ENCODE results near the gene NAA10.
A peak's percentile ranks its signal among the peaks of the same experiment; 100 is the strongest.

NAA10 gene

GRCh38 chrX:153886915-153887314 lies 47.9 kb downstream of the NAA10 start:
- Histone ChIP-seq H3K4me3 (ENCODE audit: low read length in 2 of 2) (no peak overlapping the region), H3K9ac (ENCODE audit: low read depth, low read length, poor library complexity) (no peak overlapping the region), H4K8ac (ENCODE audit: low read depth, low read length) (no peak overlapping the region), H2AK5ac (ENCODE audit: low read depth, low read length) (no peak overlapping the region), H2BK12ac (ENCODE audit: low read length) (no peak overlapping the region), H3K36me3 (replicated peaks in 1 of 2; ENCODE audit: control insufficient read depth in 2 of 2, insufficient read depth in 2 of 2, low read length in 2 of 2) (no peaks in the 10 kb centered on the region), H4K91ac (ENCODE audit: low read depth, low read length, poor library complexity) (no peak overlapping the region), H3K27me3 (ENCODE audit: control insufficient read depth in 3 of 3, insufficient read depth in 3 of 3, low read depth in 1 of 3, low read length in 3 of 3) (peaks cover 0 to 50% (median 25%) of the 10 kb centered on the region in 3 experiments), H2BK120ac (ENCODE audit: low read depth, low read length) (no peak overlapping the region), H2AFZ (ENCODE audit: low read length) (peak overlapping the region; percentile 62), H3K4me2 (ENCODE audit: insufficient read depth, low read length, poor library complexity, severe bottlenecking) (peak overlapping the region; percentile 49), H3K4me1 (ENCODE audit: control insufficient read depth in 2 of 2, insufficient read depth in 1 of 2, low read depth in 1 of 2, low read length in 2 of 2) (peaks cover 12 to 35% of the 10 kb centered on the region in 2 donors), H3K14ac (ENCODE audit: low read length) (no peak overlapping the region), H3K79me1 (ENCODE audit: low read depth, low read length) (no peaks in the 10 kb centered on the region), H3K4ac (ENCODE audit: low read length) (no peak overlapping the region), H3K18ac (ENCODE audit: low read length) (no peak overlapping the region), H3K27ac (replicated peaks; ENCODE audit: low read length) (no peak overlapping the region), H2BK5ac (ENCODE audit: low read length) (no peak overlapping the region), H2BK15ac (ENCODE audit: low read length) (no peak overlapping the region), H3K9me3 (replicated peaks in 1 of 2; ENCODE audit: control insufficient read depth in 2 of 2, insufficient read depth in 1 of 2, low read depth in 1 of 2, low read length in 2 of 2) (no peaks in the 10 kb centered on the region), H3K23ac (ENCODE audit: low read depth, low read length, poor library complexity) (no peak overlapping the region)
- no CpG with 5 or more reads among the region's 13 CpGs for WGBS, 2 donors (ENCODE audit: extremely low coverage in 2 of 2, insufficient read length in 2 of 2, insufficient replicate concordance in 1 of 2)
- DNase-seq (ENCODE audit: low spot score): no peak

GRCh38 chrX:153885968-153886903 lies 48.6 kb downstream of the NAA10 start, which contains the start of gene L1CAM:
L1CAM (minus strand) TSS chrX:153886173; CDS start chrX:153875836, 10,337 bp downstream.
- Histone ChIP-seq H2AFZ (ENCODE audit: low read length) (peak within 1 kb of the TSS; percentile 62), H3K27me3 (ENCODE audit: control insufficient read depth in 3 of 3, insufficient read depth in 3 of 3, low read depth in 1 of 3, low read length in 3 of 3) (peaks cover 0 to 50% (median 25%) of the 10 kb centered on the region in 3 experiments), H2BK15ac (ENCODE audit: low read length) (no peak within 1 kb of the TSS), H3K4me3 (ENCODE audit: low read length in 2 of 2) (peak within 1 kb of the TSS; percentile 53 to 70), H3K18ac (ENCODE audit: low read length) (peak within 1 kb of the TSS; percentile 64), H3K4me1 (ENCODE audit: control insufficient read depth in 2 of 2, insufficient read depth in 1 of 2, low read depth in 1 of 2, low read length in 2 of 2) (peaks cover 15 to 41% of the 10 kb centered on the region in 2 donors), H4K91ac (ENCODE audit: low read depth, low read length, poor library complexity) (no peak within 1 kb of the TSS), H2BK5ac (ENCODE audit: low read length) (no peak within 1 kb of the TSS), H3K79me1 (ENCODE audit: low read depth, low read length) (no peaks in the 10 kb centered on the region), H3K9me3 (replicated peaks in 1 of 2; ENCODE audit: control insufficient read depth in 2 of 2, insufficient read depth in 1 of 2, low read depth in 1 of 2, low read length in 2 of 2) (no peaks in the 10 kb centered on the region), H3K36me3 (replicated peaks in 1 of 2; ENCODE audit: control insufficient read depth in 2 of 2, insufficient read depth in 2 of 2, low read length in 2 of 2) (no peaks in the 10 kb centered on the region), H3K9ac (ENCODE audit: low read depth, low read length, poor library complexity) (peak within 1 kb of the TSS; percentile 21), H3K14ac (ENCODE audit: low read length) (no peak within 1 kb of the TSS), H2BK120ac (ENCODE audit: low read depth, low read length) (no peak within 1 kb of the TSS), H3K4me2 (ENCODE audit: insufficient read depth, low read length, poor library complexity, severe bottlenecking) (peak within 1 kb of the TSS; percentile 49), H2BK12ac (ENCODE audit: low read length) (no peak within 1 kb of the TSS), H3K4ac (ENCODE audit: low read length) (no peak within 1 kb of the TSS), H4K8ac (ENCODE audit: low read depth, low read length) (no peak within 1 kb of the TSS), H2AK5ac (ENCODE audit: low read depth, low read length) (peak within 1 kb of the TSS; percentile 75), H3K23ac (ENCODE audit: low read depth, low read length, poor library complexity) (no peak within 1 kb of the TSS), H3K27ac (replicated peaks; ENCODE audit: low read length) (no peak within 1 kb of the TSS)
- no CpG with 5 or more reads among the region's 94 CpGs for WGBS, 2 donors (ENCODE audit: extremely low coverage in 2 of 2, insufficient read length in 2 of 2, insufficient replicate concordance in 1 of 2)
- DNase-seq (ENCODE audit: low spot score): no peak

GRCh38 chrX:153885208-153885787 lies 49.5 kb downstream of the NAA10 start:
- H4K8ac ChIP-seq (ENCODE audit: low read depth, low read length): no peak overlapping the region
- no peak overlapping the region for H2BK12ac ChIP-seq (ENCODE audit: low read length)
- H2AK5ac ChIP-seq (ENCODE audit: low read depth, low read length): no peak overlapping the region
- no peak overlapping the region for H2BK5ac ChIP-seq (ENCODE audit: low read length)
- no peak overlapping the region for H3K4ac ChIP-seq (ENCODE audit: low read length)
- H3K27me3 ChIP-seq (ENCODE audit: control insufficient read depth in 3 of 3, insufficient read depth in 3 of 3, low read depth in 1 of 3, low read length in 3 of 3): peaks cover 0 to 44% (median 25%) of the 10 kb centered on the region in 3 experiments
- H3K4me3 ChIP-seq (ENCODE audit: low read length in 2 of 2): peak overlapping the region; percentile 53 to 66
- H3K27ac ChIP-seq (replicated peaks; ENCODE audit: low read length): no peak overlapping the region
- H2AFZ ChIP-seq (ENCODE audit: low read length): peak overlapping the region; percentile 40
- peak overlapping the region; percentile 45 for H3K4me2 ChIP-seq (ENCODE audit: insufficient read depth, low read length, poor library complexity, severe bottlenecking)
- H3K36me3 ChIP-seq (replicated peaks in 1 of 2; ENCODE audit: control insufficient read depth in 2 of 2, insufficient read depth in 2 of 2, low read length in 2 of 2): no peaks in the 10 kb centered on the region
- no peak for DNase-seq (ENCODE audit: low spot score)
- H3K9ac ChIP-seq (ENCODE audit: low read depth, low read length, poor library complexity): peak overlapping the region; percentile 21
- H4K91ac ChIP-seq (ENCODE audit: low read depth, low read length, poor library complexity): no peak overlapping the region
- no peaks in the 10 kb centered on the region for H3K79me1 ChIP-seq (ENCODE audit: low read depth, low read length)
- H2BK15ac ChIP-seq (ENCODE audit: low read length): no peak overlapping the region
- no CpG with 5 or more reads among the region's 32 CpGs for WGBS, 2 donors (ENCODE audit: extremely low coverage in 2 of 2, insufficient read length in 2 of 2, insufficient replicate concordance in 1 of 2)
- no peak overlapping the region for H2BK120ac ChIP-seq (ENCODE audit: low read depth, low read length)
- peaks cover 15 to 50% of the 10 kb centered on the region in 2 donors for H3K4me1 ChIP-seq (ENCODE audit: control insufficient read depth in 2 of 2, insufficient read depth in 1 of 2, low read depth in 1 of 2, low read length in 2 of 2)
- no peaks in the 10 kb centered on the region for H3K9me3 ChIP-seq (replicated peaks in 1 of 2; ENCODE audit: control insufficient read depth in 2 of 2, insufficient read depth in 1 of 2, low read depth in 1 of 2, low read length in 2 of 2)
- H3K18ac ChIP-seq (ENCODE audit: low read length): no peak overlapping the region
- H3K23ac ChIP-seq (ENCODE audit: low read depth, low read length, poor library complexity): no peak overlapping the region
- H3K14ac ChIP-seq (ENCODE audit: low read length): no peak overlapping the region

- H2AFZ ChIP-seq (ENCODE audit: low read length): no peak overlapping the region
- H3K4me2 ChIP-seq (ENCODE audit: insufficient read depth, low read length, poor library complexity, severe bottlenecking): no peak overlapping the region
- no peak overlapping the region for H2BK15ac ChIP-seq (ENCODE audit: low read length)
- H3K9me3 ChIP-seq (replicated peaks in 1 of 2; ENCODE audit: control insufficient read depth in 2 of 2, insufficient read depth in 1 of 2, low read depth in 1 of 2, low read length in 2 of 2): no peaks in the 10 kb centered on the region
- no peak overlapping the region for H2BK12ac ChIP-seq (ENCODE audit: low read length)
- H2BK120ac ChIP-seq (ENCODE audit: low read depth, low read length): no peak overlapping the region
- no peak overlapping the region for H3K4ac ChIP-seq (ENCODE audit: low read length)
- H3K27me3 ChIP-seq (ENCODE audit: control insufficient read depth in 3 of 3, insufficient read depth in 3 of 3, low read depth in 1 of 3, low read length in 3 of 3): peaks cover 0 to 44% (median 25%) of the 10 kb centered on the region in 3 experiments
- no peak overlapping the region for H4K8ac ChIP-seq (ENCODE audit: low read depth, low read length)
- peak overlapping the region in 1 of 2 donors; percentile 53 for H3K4me3 ChIP-seq (ENCODE audit: low read length in 2 of 2)
- H3K14ac ChIP-seq (ENCODE audit: low read length): no peak overlapping the region
- WGBS, 2 donors (ENCODE audit: extremely low coverage in 2 of 2, insufficient read length in 2 of 2, insufficient replicate concordance in 1 of 2): no CpG with 5 or more reads among the region's 6 CpGs
- no peak overlapping the region for H2BK5ac ChIP-seq (ENCODE audit: low read length)
- H3K9ac ChIP-seq (ENCODE audit: low read depth, low read length, poor library complexity): no peak overlapping the region
- H3K23ac ChIP-seq (ENCODE audit: low read depth, low read length, poor library complexity): no peak overlapping the region
- H2AK5ac ChIP-seq (ENCODE audit: low read depth, low read length): no peak overlapping the region
- no peak overlapping the region for H3K27ac ChIP-seq (replicated peaks; ENCODE audit: low read length)
- peaks cover 1% of the 10 kb centered on the region for H3K79me1 ChIP-seq (ENCODE audit: low read depth, low read length)
- no peaks in the 10 kb centered on the region for H3K36me3 ChIP-seq (replicated peaks in 1 of 2; ENCODE audit: control insufficient read depth in 2 of 2, insufficient read depth in 2 of 2, low read length in 2 of 2)
- H4K91ac ChIP-seq (ENCODE audit: low read depth, low read length, poor library complexity): no peak overlapping the region
- DNase-seq (ENCODE audit: low spot score): no peak
- peaks cover 18 to 57% of the 10 kb centered on the region in 2 donors for H3K4me1 ChIP-seq (ENCODE audit: control insufficient read depth in 2 of 2, insufficient read depth in 1 of 2, low read depth in 1 of 2, low read length in 2 of 2)
- no peak overlapping the region for H3K18ac ChIP-seq (ENCODE audit: low read length)
Observed at GRCh38 chrX:153884590-153884989, 50.2 kb downstream of the NAA10 start.
